A549 (cell line): ENCODE data around the gene TSPAN3. TPM values are rescaled to one million over a fixed set of nuclear protein-coding genes. Genes with fewer than 3 reads are reported as not detected.

Source experiments
- ATAC-seq, 2 experiments: fragments of 200-7000 bp in 1 of 2; fragments of >200 bp in 1 of 2; cut with Nextera tagmentation in 1 of 2; cut with Tn5 transposase in 1 of 2; 3 replicates each; pipeline versions ENCODE4 v1.8.0 to v1.9.1; 2018 to 2020; ENCODE audit warnings: mild to moderate bottlenecking in 1 of 2, moderate library complexity in 1 of 2
- CTCF ChIA-PET: fragments of 300-600 bp; sonication (Branson Sonifier 250); formaldehyde crosslinking; extraction: SDS; loops from one replicate; lab custom pipeline; 2021; ENCODE audit warnings: antibody characterized with exemption, inconsistent platforms; lab: Yijun Ruan, JAX
- POLR2A ChIA-PET: fragments of 350-600 bp; formaldehyde crosslinking; extraction: SDS; loops from one replicate; lab custom pipeline; 2021; ENCODE audit warnings: antibody characterized with exemption, inconsistent platforms; lab: Yijun Ruan, JAX
- DNase-seq, 2 experiments: peaks; one replicate each; pipeline versions ENCODE4 v3.0.0 to v3.0.0-alpha.2; 2011 to 2016; ENCODE audit warnings: low read depth in 1 of 2, low spot score in 1 of 2
- FAIRE-seq: peaks from 2 replicates; lab custom pipeline; 2011; peaks lifted over from hg19 to GRCh38; lab: Jason Lieb, UNC
- H3K27ac ChIP-seq, 2 experiments: fragments of >200 bp; sonication (Bioruptor Twin); formaldehyde crosslinking; 3 replicates each; pipeline ENCODE4 v1.5.1; 2016 to 2017
- H3K4me1 ChIP-seq: fragments of >200 bp; sonication (Bioruptor Twin); formaldehyde crosslinking; 3 replicates; pipeline ENCODE4 v1.6.1; 2016
- H3K4me2 ChIP-seq: fragments of >200 bp; sonication (Bioruptor Twin); formaldehyde crosslinking; 3 replicates; pipeline ENCODE4 v1.6.1; 2016
- H3K4me3 ChIP-seq: fragments of >200 bp; sonication (Bioruptor Twin); formaldehyde crosslinking; 3 replicates; pipeline ENCODE4 v1.5.1; 2016
- H3K9me3 ChIP-seq: fragments of >200 bp; sonication (Bioruptor Twin); formaldehyde crosslinking; 3 replicates; pipeline ENCODE4 v1.6.1; 2016
- CBX8 ChIP-seq: fragments of 200-600 bp; sonication (generic); IDR thresholded peaks from 2 replicates; pipeline ENCODE4 v1.6.1; 2016
- FOSL2 ChIP-seq, 2 experiments: fragments of 450-650 bp in 1 of 2; fragments of >200 bp in 1 of 2; sonication (Bioruptor Twin) in 1 of 2; formaldehyde crosslinking; IDR thresholded peaks; 2 replicates each; pipeline versions ENCODE4 v1.5.0 to v1.6.1; 2016 to 2020; ENCODE audit warnings: mild to moderate bottlenecking in 1 of 2, moderate library complexity in 1 of 2
- HEYL ChIP-seq: fragments of 250-450 bp; sonication (Bioruptor Pico); IDR thresholded peaks from 2 replicates; pipeline ENCODE4 v1.8.0; 2021; ENCODE audit warnings: mild to moderate bottlenecking, moderate library complexity
- HOXB13 ChIP-seq: fragments of 250-450 bp; sonication (Bioruptor Pico); IDR thresholded peaks from 2 replicates; pipeline ENCODE4 v1.5.0; 2020; ENCODE audit warnings: low read depth, mild to moderate bottlenecking, moderate library complexity
- JUNB ChIP-seq: fragments of >200 bp; sonication (Bioruptor Twin); formaldehyde crosslinking; IDR thresholded peaks from 2 replicates; pipeline ENCODE4 v1.6.1; 2016
- NR3C1 ChIP-seq: fragments of >200 bp; sonication (Bioruptor Twin); formaldehyde crosslinking; IDR thresholded peaks from 3 replicates; pipeline ENCODE4 v1.6.1; 2017
- SMC3 ChIP-seq: fragments of >200 bp; sonication (Bioruptor Twin); formaldehyde crosslinking; IDR thresholded peaks from 3 replicates; pipeline ENCODE4 v1.6.1; 2018; ENCODE audit warnings: inconsistent platforms
- TFCP2L1 ChIP-seq: fragments of 250-450 bp; sonication (Bioruptor Pico); IDR thresholded peaks from 2 replicates; pipeline ENCODE4 v1.5.0; 2021; ENCODE audit warnings: mild to moderate bottlenecking
- ZSCAN20 ChIP-seq: fragments of 250-450 bp; sonication (Bioruptor Pico); IDR thresholded peaks from 2 replicates; pipeline ENCODE4 v1.8.0; 2022; ENCODE audit warnings: mild to moderate bottlenecking, moderate library complexity
- WGBS: methylation state at CpG from one replicate; pipeline ENCODE4 v1.1.6; 2017; ENCODE audit errors: missing lambda C conversion rate; 5-methylcytosine and 5-hydroxymethylcytosine counted together
- polyA plus RNA-seq, 4 experiments: library from polyadenylated mRNA; depleted of rRNA in 3 of 4; stranded (reverse); fragments of >200 nt; fragmentation: RNase III in 1 of 4; extraction: RNeasy Plus Mini Kit Qiagen cat#74134 plus additional on column Dnase treatment in 1 of 4; gene quantifications; 2 replicates in 3 of 4; 3 replicates in 1 of 4; pipeline ENCODE4 v1.2.3, GENCODE V29; 2011 to 2017
- TF ChIP-seq, protein P1 (sequence below): fragments of >200 bp; sonication (Bioruptor Twin); formaldehyde crosslinking; IDR thresholded peaks from 3 replicates; pipeline ENCODE4 v1.5.1; 2016
- TF ChIP-seq, protein P2 (sequence below): IDR thresholded peaks from 2 replicates; pipeline ENCODE4 v1.6.1; 2012
- TF ChIP-seq, protein P3 (sequence below): IDR thresholded peaks from 2 replicates; pipeline ENCODE4 v1.6.1; 2012; ENCODE audit warnings: low read depth, borderline replicate concordance
- TF ChIP-seq, protein P4 (sequence below): fragments of 200-600 bp; sonication (generic); IDR thresholded peaks from 2 replicates; pipeline ENCODE4 v1.6.1; 2016; ENCODE audit warnings: antibody characterized with exemption, mild to moderate bottlenecking, moderate library complexity
- TF ChIP-seq, protein P5 (sequence below): fragments of 250-450 bp; sonication (Bioruptor Pico); IDR thresholded peaks from 2 replicates; pipeline ENCODE4 v1.5.0; 2020; ENCODE audit warnings: low read depth, mild to moderate bottlenecking, moderate library complexity
- TF ChIP-seq, protein P6 (sequence below): fragments of >200 bp; sonication (Bioruptor Twin); formaldehyde crosslinking; IDR thresholded peaks from 3 replicates; pipeline ENCODE4 v1.6.1; 2016

Gene TSPAN3
- polyA plus RNA-seq, 2 of the 4 experiments (the other 2 are of a cell fraction) = 362 to 636 TPM

GRCh38 chr15:77013776-77014131 lies 57.2 kb downstream of the TSPAN3 start (continued):
- TF ChIP-seq FOSL2 (IDR thresholded peaks at IDR 0.05) = no peak
- no peak for TF ChIP-seq FOSL2 (CRISPR knock-in tag; IDR thresholded peaks at IDR 0.05)
- TF ChIP-seq, protein P1, sequence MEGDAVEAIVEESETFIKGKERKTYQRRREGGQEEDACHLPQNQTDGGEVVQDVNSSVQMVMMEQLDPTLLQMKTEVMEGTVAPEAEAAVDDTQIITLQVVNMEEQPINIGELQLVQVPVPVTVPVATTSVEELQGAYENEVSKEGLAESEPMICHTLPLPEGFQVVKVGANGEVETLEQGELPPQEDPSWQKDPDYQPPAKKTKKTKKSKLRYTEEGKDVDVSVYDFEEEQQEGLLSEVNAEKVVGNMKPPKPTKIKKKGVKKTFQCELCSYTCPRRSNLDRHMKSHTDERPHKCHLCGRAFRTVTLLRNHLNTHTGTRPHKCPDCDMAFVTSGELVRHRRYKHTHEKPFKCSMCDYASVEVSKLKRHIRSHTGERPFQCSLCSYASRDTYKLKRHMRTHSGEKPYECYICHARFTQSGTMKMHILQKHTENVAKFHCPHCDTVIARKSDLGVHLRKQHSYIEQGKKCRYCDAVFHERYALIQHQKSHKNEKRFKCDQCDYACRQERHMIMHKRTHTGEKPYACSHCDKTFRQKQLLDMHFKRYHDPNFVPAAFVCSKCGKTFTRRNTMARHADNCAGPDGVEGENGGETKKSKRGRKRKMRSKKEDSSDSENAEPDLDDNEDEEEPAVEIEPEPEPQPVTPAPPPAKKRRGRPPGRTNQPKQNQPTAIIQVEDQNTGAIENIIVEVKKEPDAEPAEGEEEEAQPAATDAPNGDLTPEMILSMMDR = no peak
- no peak for TF ChIP-seq CBX8
- TF ChIP-seq ZSCAN20 (CRISPR knock-in tag) = no peak
- TF ChIP-seq, all 56 proteins: peak for 0

DNA sequence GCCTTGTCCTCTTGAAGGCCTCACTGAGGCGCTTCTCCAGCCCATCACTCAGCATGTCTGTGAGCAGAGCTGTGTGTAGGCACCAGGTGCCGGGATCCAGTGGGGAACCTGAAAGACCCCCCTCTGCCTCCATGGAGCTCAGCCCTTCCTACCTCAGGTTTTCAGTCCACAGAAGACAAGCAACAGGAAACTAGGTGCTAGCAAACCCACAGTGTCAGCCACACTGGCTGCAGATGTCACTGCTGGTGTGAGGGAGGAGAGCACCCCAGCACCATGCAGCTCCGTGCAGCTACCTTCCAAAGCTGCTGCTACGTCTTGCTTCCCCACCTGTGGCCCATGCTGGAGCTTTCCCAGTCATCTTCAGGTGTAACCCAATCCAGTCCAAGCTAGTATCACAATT lies 58.0 kb downstream of the TSPAN3 start:
- FAIRE-seq (no peak), ATAC-seq (no peak), DNase-seq (no peak)
- Histone ChIP-seq H3K4me2 (no peak overlapping the region), H3K4me1 (no peaks in the 10 kb centered on the region), H3K9me3 (no peaks in the 10 kb centered on the region), H3K27ac (no peak overlapping the region), H3K4me3 (no peak overlapping the region)
- TF ChIP-seq NR3C1 (no peak), FOSL2 (IDR thresholded peaks at IDR 0.05) (no peak), FOSL2 (CRISPR knock-in tag; IDR thresholded peaks at IDR 0.05) (no peak), HEYL (no peak), JUNB (no peak)
- TF ChIP-seq, protein P2, sequence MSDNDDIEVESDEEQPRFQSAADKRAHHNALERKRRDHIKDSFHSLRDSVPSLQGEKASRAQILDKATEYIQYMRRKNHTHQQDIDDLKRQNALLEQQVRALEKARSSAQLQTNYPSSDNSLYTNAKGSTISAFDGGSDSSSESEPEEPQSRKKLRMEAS = no peak
- TF ChIP-seq, protein P3, sequence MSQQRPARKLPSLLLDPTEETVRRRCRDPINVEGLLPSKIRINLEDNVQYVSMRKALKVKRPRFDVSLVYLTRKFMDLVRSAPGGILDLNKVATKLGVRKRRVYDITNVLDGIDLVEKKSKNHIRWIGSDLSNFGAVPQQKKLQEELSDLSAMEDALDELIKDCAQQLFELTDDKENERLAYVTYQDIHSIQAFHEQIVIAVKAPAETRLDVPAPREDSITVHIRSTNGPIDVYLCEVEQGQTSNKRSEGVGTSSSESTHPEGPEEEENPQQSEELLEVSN = no peak
- TF ChIP-seq, protein P4, sequence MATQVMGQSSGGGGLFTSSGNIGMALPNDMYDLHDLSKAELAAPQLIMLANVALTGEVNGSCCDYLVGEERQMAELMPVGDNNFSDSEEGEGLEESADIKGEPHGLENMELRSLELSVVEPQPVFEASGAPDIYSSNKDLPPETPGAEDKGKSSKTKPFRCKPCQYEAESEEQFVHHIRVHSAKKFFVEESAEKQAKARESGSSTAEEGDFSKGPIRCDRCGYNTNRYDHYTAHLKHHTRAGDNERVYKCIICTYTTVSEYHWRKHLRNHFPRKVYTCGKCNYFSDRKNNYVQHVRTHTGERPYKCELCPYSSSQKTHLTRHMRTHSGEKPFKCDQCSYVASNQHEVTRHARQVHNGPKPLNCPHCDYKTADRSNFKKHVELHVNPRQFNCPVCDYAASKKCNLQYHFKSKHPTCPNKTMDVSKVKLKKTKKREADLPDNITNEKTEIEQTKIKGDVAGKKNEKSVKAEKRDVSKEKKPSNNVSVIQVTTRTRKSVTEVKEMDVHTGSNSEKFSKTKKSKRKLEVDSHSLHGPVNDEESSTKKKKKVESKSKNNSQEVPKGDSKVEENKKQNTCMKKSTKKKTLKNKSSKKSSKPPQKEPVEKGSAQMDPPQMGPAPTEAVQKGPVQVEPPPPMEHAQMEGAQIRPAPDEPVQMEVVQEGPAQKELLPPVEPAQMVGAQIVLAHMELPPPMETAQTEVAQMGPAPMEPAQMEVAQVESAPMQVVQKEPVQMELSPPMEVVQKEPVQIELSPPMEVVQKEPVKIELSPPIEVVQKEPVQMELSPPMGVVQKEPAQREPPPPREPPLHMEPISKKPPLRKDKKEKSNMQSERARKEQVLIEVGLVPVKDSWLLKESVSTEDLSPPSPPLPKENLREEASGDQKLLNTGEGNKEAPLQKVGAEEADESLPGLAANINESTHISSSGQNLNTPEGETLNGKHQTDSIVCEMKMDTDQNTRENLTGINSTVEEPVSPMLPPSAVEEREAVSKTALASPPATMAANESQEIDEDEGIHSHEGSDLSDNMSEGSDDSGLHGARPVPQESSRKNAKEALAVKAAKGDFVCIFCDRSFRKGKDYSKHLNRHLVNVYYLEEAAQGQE = no peak
- POLR2A ChIA-PET = no interaction called here
- CTCF ChIA-PET = interaction anchor here (0.6 to 1.9 kb wide), 4 partner anchors 11 to 854 kb away, joined by 3 to 6 read pairs (median 5); no protein-coding TSS in a partner anchor
- WGBS = 33% methylated on average over 3 of the region's 4 CpGs

DNA sequence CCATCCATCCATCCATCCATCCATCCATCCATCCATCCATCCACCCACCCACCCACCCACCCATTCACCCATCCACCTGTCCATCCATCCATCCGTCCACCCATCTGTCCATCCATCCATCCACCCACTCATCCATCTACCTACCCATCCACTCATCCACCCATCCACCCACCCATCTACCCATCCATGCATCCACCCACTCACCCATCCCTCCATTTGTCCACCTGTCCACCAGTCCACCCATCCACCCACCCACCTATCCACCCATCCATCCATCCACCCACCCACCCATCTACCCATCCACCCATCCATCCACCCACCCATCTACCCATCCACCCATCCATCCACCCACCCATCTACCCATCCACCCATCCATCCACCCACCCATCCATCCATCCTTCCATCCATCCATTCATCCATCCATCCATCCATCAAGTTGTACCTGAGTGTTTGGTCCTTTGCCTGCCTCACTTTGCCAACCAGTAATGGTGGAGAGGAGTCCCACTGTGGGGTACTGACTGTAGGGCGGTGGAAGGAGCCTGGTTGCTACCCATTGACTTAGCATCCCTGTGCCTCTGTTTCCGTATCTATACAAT lies 58.7 kb downstream of the TSPAN3 start:
- no peak for FAIRE-seq
- TF ChIP-seq NR3C1 (no peak), TFCP2L1 (CRISPR knock-in tag) (no peak), SMC3 (no peak), HOXB13 (CRISPR knock-in tag) (no peak)
- TF ChIP-seq, protein P5, sequence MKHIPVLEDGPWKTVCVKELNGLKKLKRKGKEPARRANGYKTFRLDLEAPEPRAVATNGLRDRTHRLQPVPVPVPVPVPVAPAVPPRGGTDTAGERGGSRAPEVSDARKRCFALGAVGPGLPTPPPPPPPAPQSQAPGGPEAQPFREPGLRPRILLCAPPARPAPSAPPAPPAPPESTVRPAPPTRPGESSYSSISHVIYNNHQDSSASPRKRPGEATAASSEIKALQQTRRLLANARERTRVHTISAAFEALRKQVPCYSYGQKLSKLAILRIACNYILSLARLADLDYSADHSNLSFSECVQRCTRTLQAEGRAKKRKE (CRISPR knock-in tag) = no peak
- TF ChIP-seq, protein P6, sequence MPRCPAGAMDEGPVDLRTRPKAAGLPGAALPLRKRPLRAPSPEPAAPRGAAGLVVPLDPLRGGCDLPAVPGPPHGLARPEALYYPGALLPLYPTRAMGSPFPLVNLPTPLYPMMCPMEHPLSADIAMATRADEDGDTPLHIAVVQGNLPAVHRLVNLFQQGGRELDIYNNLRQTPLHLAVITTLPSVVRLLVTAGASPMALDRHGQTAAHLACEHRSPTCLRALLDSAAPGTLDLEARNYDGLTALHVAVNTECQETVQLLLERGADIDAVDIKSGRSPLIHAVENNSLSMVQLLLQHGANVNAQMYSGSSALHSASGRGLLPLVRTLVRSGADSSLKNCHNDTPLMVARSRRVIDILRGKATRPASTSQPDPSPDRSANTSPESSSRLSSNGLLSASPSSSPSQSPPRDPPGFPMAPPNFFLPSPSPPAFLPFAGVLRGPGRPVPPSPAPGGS = no peak
- ChIA-PET CTCF (interaction anchor here (1.7 kb wide), 1 partner anchor 11 kb away, joined by 6 read pairs; no protein-coding TSS in a partner anchor), POLR2A (no interaction called here)
- Histone ChIP-seq H3K27ac (no peak overlapping the region), H3K4me1 (no peaks in the 10 kb centered on the region), H3K4me3 (no peak overlapping the region), H3K9me3 (no peaks in the 10 kb centered on the region), H3K4me2 (no peak overlapping the region)
- DNase-seq = no peak
- 50% methylated on average over 3 of the region's 3 CpGs for WGBS
- no peak for ATAC-seq
